Measurements from ENCODE around the gene ZC3H18.
"Not testable (repeated sequence)": the region's sequence is repeated elsewhere in the genome, so short reads cannot be mapped to it uniquely, and the experiment has no call there.

Gene ZC3H18

DNA sequence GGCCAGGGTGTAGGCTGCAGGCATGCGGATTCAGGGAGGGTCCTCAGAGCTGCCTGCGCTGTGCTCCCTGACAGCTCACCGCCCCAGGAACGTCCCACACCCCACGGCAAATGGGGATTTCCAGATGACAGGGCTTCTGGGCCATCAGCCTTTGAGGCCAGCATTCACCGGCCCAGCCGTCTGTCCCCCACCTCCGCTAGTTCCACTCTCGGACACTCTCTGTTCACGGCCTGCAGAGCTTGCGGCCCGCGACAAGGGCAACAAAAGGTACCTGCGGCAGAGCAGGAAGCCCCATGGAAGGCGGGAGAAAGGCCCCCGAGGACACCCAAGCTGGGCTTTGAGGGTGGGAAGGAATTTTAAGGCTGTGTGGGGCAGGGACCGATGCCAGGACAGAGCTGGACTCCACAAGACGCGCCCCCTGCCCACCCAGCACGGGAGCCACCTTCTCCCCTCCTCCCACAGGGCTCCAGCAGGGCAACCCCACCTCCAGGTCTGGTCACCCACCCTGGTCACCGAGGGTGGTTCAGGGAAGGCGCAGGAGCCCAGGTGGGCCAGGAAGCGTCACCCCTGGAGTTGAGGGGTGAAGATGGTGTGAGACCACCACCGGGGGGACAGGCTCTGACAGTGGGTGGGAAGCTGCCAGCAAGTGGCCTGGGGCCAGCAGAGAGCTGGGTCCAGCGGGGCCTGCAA, 86.2 kb downstream of the ZC3H18 start:
- DNase-seq, result no peak

- no peak for DNase-seq
Observed at GRCh38 chr16:88657371-88657770, 87.2 kb downstream of the ZC3H18 start.

DNA sequence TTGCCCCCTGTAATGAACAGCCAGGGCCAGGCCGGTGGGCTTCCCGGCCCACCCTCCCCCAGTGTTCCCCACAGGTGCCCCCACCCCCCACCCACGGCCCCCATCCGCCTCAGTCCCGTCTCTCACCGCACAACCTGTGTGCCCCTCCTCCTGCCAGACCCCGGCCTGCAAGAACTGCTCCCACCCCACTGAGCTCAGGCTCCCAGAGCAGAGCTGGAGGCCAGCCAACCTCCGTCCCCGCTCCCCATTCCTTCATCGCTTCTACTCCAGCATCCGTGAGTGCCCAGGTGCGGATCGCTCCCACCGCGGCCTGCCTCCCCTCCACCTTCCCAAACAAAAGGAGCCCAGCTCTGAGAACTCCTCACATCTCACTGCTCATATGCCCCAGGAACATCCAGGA, 88.5 kb downstream of the ZC3H18 start:
- DNase-seq, result no peak

GRCh38 chr16:88659160-88659559, 89.0 kb downstream of the ZC3H18 start:
- DNase-seq, result no peak

- DNase-seq, result no peak
Observed at GRCh38 chr16:88661468-88661867, 91.3 kb downstream of the ZC3H18 start.

DNA sequence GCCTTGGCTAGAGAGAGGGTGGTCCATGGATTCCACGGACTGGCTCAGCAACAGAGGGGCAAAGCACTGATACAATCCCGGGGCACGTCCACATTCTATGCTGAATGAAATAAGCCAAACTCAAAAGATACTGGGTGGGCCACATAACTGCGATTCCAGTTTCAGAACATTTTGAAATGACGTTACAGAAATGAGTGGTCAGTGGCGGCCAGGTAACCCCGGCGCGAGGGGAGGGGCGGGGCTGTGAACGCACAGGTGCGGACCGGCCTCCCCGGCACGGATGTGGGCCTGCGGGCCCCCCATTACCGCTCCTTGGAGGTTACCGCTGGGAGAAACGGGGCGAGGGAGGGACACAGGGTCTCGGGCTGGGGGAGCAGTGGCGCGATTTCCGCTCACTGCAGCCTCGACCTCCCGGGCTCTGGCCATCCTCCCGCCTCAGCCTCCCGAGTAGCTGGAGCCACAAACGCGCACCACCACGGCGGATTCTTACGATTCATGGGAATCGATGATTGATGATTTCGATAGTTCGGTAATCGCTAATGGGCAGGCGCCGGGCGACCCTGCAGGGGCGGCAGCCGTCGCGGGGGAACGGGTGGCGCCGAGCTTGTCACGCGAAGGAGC, 92.1 kb downstream of the ZC3H18 start:
- DNase-seq, result no peak

- peak; percentile 90 for DNase-seq
Observed at GRCh38 chr16:88662843-88663606, 92.8 kb downstream of the ZC3H18 start, which contains the start of gene MVD. TSS of gene MVD (minus strand) at chr16:88663091. CDS start at chr16:88663080, 11 bp downstream.

- DNase-seq, result no peak
Observed at GRCh38 chr16:88665148-88665547, 94.9 kb downstream of the ZC3H18 start.

DNA sequence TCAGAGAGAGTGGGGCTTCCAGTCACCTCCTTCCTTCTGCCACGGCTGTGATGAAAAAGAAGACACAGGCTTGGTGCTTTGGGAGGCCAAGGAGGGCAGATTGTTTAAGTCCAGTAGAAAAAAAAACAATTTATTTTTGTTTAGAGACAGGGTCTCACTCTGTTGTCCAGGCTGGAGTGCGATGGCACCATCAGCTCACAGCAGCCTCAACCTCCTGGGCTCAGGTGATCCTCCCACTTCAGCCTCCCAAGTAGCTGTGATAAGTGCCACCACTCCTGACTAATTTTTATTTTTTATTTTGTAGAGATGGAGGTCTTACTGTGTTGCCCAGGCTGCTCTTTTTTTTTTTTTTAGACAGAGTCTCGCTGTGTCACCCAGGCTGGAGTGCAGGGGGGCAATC, 95.4 kb downstream of the ZC3H18 start:
- DNase-seq, result no peak

- DNase-seq, result no peak
Observed at GRCh38 chr16:88667461-88667860, 97.3 kb downstream of the ZC3H18 start.

GRCh38 chr16:88669493-88669892, 99.3 kb downstream of the ZC3H18 start:
- DNase-seq, result not testable (repeated sequence)

GRCh38 chr16:88669980-88670379, 99.8 kb downstream of the ZC3H18 start:
- no peak for DNase-seq

- no peak for DNase-seq
Observed at GRCh38 chr16:88671806-88672205, 101.6 kb downstream of the ZC3H18 start.

GRCh38 chr16:88672776-88673175, 102.6 kb downstream of the ZC3H18 start:
- DNase-seq, result no peak

GRCh38 chr16:88673716-88674379, 103.6 kb downstream of the ZC3H18 start:
- DNase-seq, result no peak

- no peak for DNase-seq
Observed at GRCh38 chr16:88676502-88677242, 106.5 kb downstream of the ZC3H18 start.

DNA sequence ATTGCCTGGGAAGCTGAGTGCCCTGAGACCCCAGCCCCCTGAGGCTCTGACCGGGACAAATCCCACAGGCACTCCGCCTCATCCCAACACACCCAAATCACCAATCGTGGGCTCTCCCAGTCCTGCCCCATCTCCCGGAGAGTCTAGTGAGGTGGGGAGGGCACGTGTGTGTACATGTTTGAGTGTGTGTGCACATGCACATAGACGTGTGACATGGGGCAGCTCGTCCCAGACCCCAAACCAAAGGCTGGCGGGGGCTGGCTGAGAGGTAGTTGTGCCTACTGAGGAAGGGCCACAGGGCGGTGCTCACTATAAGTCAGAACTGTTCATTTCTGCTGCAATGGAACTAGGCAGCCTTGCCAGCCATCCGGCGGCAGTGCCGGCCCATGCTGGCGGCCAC, 107.5 kb downstream of the ZC3H18 start:
- DNase-seq, result no peak

DNA sequence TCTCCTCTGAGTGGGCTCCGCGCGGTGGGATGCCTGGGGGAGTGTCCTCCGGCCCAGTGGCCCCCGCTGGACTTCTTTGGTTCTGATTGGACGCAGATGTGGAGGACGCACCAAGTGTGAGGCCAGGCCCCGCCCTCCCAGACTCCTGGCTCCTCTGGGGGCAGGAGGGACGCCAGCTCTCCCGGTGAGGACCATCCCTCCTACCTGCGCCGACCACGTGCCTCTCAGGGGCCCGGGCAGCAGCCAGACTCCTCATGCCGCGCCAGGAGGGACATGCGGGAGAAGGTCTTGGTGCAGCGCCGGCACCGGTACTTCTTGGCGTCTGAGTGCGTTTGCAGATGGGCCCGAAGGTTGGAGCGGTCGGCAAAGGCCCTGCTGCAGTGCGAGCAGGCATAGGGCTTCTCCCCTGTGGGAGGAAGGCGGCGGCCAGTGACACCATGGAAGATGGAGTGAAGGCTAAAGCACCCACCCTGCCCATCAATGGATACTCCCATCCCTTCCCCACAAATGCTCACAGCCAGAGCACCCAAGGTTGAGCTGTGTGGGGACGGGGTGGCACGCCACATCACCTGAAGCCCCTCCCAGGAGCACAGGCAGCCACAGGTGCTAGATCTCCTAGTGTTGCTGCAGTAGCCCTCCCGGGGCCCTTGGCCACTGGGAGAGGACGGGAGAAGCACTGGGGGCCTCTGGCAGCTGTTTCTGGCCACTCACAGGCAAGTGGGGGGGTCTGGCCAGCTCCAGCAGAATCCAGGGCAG, 108.2 kb downstream of the ZC3H18 start:
- no peak for DNase-seq

DNA sequence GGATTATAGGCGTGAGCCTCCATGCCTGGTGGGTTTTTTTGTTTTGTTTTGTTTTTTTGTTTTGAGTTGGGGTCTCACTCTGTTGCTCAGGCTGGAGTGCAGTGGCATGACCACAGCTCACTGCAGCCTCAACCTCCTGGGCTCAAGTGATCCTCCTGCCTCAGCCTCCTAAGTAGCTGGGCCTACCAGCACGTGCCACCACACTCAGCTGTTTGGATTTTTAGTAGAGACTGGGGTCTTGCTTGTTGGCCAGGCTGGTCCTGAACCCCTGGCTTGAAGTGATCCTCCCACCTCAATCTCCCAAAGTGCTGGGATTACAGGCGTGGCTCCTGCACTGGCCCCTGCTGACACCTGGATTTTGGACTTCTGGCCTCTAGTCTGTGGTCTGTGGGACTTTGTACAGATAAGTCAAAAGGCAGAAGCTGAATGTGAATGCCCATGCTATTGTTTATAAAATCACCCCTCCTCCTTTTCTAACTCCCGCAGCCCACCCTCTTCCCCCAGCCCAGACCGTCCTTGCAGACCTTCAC, 110.4 kb downstream of the ZC3H18 start:
- DNase-seq, result no peak

GRCh38 chr16:88681084-88681680, 111.0 kb downstream of the ZC3H18 start:
- DNase-seq, result no peak
